Hepatocyte (in vitro differentiated cells): ENCODE results near the gene NR4A1. TPM values are rescaled to one million over a fixed set of nuclear protein-coding genes. Genes with fewer than 3 reads are reported as not detected.

Source experiments
- DNase-seq: peaks from one replicate; pipeline ENCODE4 v3.0.0-alpha.2; 2016; ENCODE audit warnings: low spot score
- H2AFZ ChIP-seq: fragments of 200-600 bp; sonication (generic); 2 replicates; pipeline ENCODE4 v1.6.0; 2016; ENCODE audit warnings: antibody characterized with exemption, mild to moderate bottlenecking
- H3K27ac ChIP-seq: fragments of 200-600 bp; sonication (generic); 2 replicates; pipeline ENCODE4 v1.5.1; 2016; ENCODE audit warnings: mild to moderate bottlenecking
- H3K27me3 ChIP-seq: fragments of 200-600 bp; sonication (generic); 2 replicates; pipeline ENCODE4 v1.6.1; 2016
- H3K36me3 ChIP-seq: fragments of 200-600 bp; sonication (generic); replicated peaks from 2 replicates; pipeline ENCODE4 v1.5.1; 2016; ENCODE audit warnings: low read depth; ENCODE audit not compliant: insufficient read depth
- H3K4me1 ChIP-seq: fragments of 200-600 bp; sonication (generic); 2 replicates; pipeline ENCODE4 v1.5.1; 2016; ENCODE audit warnings: mild to moderate bottlenecking, moderate library complexity; ENCODE audit not compliant: insufficient read depth
- H3K4me2 ChIP-seq: fragments of 200-600 bp; sonication (generic); 2 replicates; pipeline ENCODE4 v1.6.0; 2016
- H3K4me3 ChIP-seq: fragments of 200-600 bp; sonication (generic); 2 replicates; pipeline ENCODE4 v1.5.1; 2016; ENCODE audit warnings: mild to moderate bottlenecking
- H3K79me2 ChIP-seq: fragments of 200-600 bp; sonication (generic); 2 replicates; pipeline ENCODE4 v1.6.0; 2017; ENCODE audit warnings: mild to moderate bottlenecking
- H3K9me2 ChIP-seq: fragments of 200-600 bp; sonication (generic); replicated peaks from 2 replicates; pipeline ENCODE4 v1.6.0; 2017; ENCODE audit warnings: mild to moderate bottlenecking; ENCODE audit not compliant: insufficient read depth
- H3K9me3 ChIP-seq: fragments of 200-600 bp; sonication (generic); 2 replicates; pipeline ENCODE4 v1.5.1; 2016; ENCODE audit warnings: low read depth, mild to moderate bottlenecking
- H4K20me1 ChIP-seq: fragments of 200-600 bp; sonication (generic); 2 replicates; pipeline ENCODE4 v1.6.0; 2016; ENCODE audit warnings: mild to moderate bottlenecking; ENCODE audit not compliant: insufficient read depth, poor library complexity, severe bottlenecking
- EZH2 ChIP-seq: fragments of 200-600 bp; sonication (generic); IDR thresholded peaks from 2 replicates; pipeline ENCODE4 v1.6.1; 2016; ENCODE audit warnings: antibody characterized with exemption, mild to moderate bottlenecking, borderline replicate concordance
- EZH2phosphoT487 ChIP-seq: fragments of 200-600 bp; sonication (generic); IDR thresholded peaks from one replicate; pipeline ENCODE4 v1.6.1; 2018; ENCODE audit warnings: antibody characterized with exemption, mild to moderate bottlenecking, low read depth, moderate library complexity; ENCODE audit not compliant: unreplicated experiment, severe bottlenecking
- WGBS: methylation state at CpG from one replicate; pipeline ENCODE4 v1.1.6; 2016; ENCODE audit warnings: low lambda C conversion rate; ENCODE audit errors: missing lambda C conversion rate; 5-methylcytosine and 5-hydroxymethylcytosine counted together
- polyA plus RNA-seq: library from polyadenylated mRNA; unstranded; fragments of >200 nt; fragmentation: Nextera tagmentation; extraction: Ambion mirVana; gene quantifications from 2 replicates; pipeline ENCODE4 v1.2.1, GENCODE V29; 2016
- total RNA-seq: library from RNA; depleted of rRNA; stranded (reverse); fragments of >200 nt; gene quantifications from 2 replicates; pipeline ENCODE4 v1.2.3, GENCODE V29; 2014
- TF ChIP-seq, protein P1 (sequence below): fragments of 200-600 bp; sonication (generic); IDR thresholded peaks from 2 replicates; pipeline ENCODE4 v1.5.1; 2016; ENCODE audit warnings: antibody characterized with exemption, mild to moderate bottlenecking; ENCODE audit not compliant: poor library complexity

Gene NR4A1
- total and polyA plus RNA-seq, 2 experiments from 2014 or later = 39.2 to 131 TPM

GRCh38 chr12:52046859-52047258, 4.4 kb upstream of the NR4A1 start:
- DNase-seq = no peak
- Histone ChIP-seq H3K27me3 (no peaks in the 10 kb centered on the region), H3K36me3 (no peaks in the 10 kb centered on the region), H3K4me1 (peaks cover 8% of the 10 kb centered on the region), H3K4me2 (no peak overlapping the region), H2AFZ (no peak overlapping the region), H3K4me3 (no peak overlapping the region), H4K20me1 (no peaks in the 10 kb centered on the region), H3K79me2 (no peaks in the 10 kb centered on the region), H3K9me3 (no peaks in the 10 kb centered on the region), H3K9me2 (no peaks in the 10 kb centered on the region), H3K27ac (no peak overlapping the region)
- 98% methylated on average over 7 of the region's 7 CpGs for WGBS
- TF ChIP-seq EZH2 = no peak
- TF ChIP-seq, protein P1, sequence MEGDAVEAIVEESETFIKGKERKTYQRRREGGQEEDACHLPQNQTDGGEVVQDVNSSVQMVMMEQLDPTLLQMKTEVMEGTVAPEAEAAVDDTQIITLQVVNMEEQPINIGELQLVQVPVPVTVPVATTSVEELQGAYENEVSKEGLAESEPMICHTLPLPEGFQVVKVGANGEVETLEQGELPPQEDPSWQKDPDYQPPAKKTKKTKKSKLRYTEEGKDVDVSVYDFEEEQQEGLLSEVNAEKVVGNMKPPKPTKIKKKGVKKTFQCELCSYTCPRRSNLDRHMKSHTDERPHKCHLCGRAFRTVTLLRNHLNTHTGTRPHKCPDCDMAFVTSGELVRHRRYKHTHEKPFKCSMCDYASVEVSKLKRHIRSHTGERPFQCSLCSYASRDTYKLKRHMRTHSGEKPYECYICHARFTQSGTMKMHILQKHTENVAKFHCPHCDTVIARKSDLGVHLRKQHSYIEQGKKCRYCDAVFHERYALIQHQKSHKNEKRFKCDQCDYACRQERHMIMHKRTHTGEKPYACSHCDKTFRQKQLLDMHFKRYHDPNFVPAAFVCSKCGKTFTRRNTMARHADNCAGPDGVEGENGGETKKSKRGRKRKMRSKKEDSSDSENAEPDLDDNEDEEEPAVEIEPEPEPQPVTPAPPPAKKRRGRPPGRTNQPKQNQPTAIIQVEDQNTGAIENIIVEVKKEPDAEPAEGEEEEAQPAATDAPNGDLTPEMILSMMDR = no peak

DNA sequence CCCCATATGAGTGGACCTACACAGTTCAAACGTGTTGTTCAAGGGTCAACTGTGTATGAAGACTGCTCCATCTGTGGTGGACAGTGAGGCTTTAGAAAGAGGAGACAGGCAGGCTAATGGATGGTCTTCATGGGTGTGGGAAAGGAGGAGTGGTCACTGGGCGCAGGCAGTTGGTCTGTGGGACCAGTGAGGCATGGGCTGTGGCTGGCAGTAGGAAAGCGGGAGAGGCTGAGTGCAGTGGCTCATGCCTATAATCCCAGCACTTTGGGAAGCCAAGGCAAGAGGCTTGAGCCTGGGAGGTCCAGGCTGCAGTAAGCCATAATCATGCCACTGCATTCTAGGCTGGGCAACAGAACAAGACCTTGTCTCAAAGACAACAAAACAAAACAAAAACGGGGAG, 2.0 kb upstream of the NR4A1 start:
- Histone ChIP-seq H2AFZ (no peak overlapping the region), H3K4me1 (peaks cover 8% of the 10 kb centered on the region), H4K20me1 (peaks cover 7% of the 10 kb centered on the region), H3K4me3 (no peak overlapping the region), H3K27me3 (no peaks in the 10 kb centered on the region), H3K4me2 (no peak overlapping the region), H3K36me3 (no peaks in the 10 kb centered on the region), H3K9me3 (no peaks in the 10 kb centered on the region), H3K27ac (no peak overlapping the region), H3K9me2 (no peaks in the 10 kb centered on the region), H3K79me2 (no peaks in the 10 kb centered on the region)
- TF ChIP-seq EZH2phosphoT487 = no peak
- TF ChIP-seq, protein P1 = no peak
- TF ChIP-seq EZH2 = no peak
- no peak for DNase-seq
- WGBS = 83% methylated on average over 4 of the region's 4 CpGs

DNA sequence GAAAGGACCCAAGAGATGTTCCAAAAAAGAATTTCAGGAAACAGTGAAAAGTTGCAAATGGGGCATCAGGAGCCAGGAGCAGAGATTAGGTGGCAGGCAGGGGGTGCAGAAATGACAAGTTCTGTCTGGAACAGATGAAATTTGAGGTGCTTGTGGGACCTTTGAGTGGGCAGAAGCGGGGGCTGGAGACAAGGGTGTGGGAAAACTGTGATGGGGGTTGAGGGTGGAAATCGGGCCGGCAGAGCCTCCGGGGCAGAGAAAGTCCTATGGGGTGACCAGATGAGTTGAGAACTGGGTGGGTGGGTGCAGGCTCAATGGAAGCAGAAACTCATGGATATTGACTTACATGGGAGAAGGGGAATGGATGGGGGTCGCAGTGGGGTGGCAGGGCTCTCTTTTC, 1.6 kb upstream of the NR4A1 start:
- Histone ChIP-seq H3K4me1 (peaks cover 8% of the 10 kb centered on the region), H3K36me3 (no peaks in the 10 kb centered on the region), H3K4me2 (peak overlapping the region; percentile 81), H3K79me2 (no peaks in the 10 kb centered on the region), H3K9me3 (no peaks in the 10 kb centered on the region), H4K20me1 (peaks cover 7% of the 10 kb centered on the region), H3K4me3 (no peak overlapping the region), H2AFZ (no peak overlapping the region), H3K27ac (no peak overlapping the region), H3K27me3 (no peaks in the 10 kb centered on the region), H3K9me2 (no peaks in the 10 kb centered on the region)
- WGBS = 90% methylated on average over 3 of the region's 5 CpGs
- TF ChIP-seq, protein P1 = no peak
- TF ChIP-seq EZH2phosphoT487 (no peak), EZH2 (no peak)
- DNase-seq = no peak

DNA sequence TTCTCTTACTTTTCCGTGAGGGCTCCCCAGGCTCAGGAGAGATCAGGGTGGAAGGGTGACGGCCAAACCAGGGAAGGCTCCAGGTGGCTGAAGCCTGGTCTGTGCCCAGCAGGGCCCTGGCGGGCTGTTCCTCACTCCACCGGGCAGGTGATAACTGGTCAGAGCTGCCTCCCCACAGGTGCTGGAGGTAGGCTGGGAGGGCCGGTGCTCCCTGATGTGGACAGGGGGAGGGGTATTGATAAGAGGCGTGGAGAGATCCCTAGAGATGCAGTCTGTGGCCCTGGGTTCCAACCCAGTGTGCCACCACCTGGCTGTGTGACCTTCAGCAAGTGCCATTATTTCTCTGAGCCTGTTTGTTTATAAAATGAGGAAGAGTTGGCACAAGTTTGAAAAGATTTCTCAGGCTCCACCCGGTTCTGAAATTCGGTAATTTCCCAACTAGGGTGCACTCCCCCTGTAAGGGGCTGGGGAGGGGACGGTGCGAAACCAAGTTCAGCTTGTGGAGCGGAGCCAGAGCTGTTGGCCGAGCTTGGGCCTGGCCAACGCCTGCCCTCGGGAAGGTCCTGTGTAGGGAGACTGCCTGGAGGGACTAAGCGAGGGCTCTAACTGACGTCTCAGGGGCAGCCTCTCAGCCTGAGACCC, 1.0 kb upstream of the NR4A1 start:
- Histone ChIP-seq H2AFZ (peak overlapping the region; percentile 22), H4K20me1 (peaks cover 7% of the 10 kb centered on the region), H3K4me1 (peaks cover 8% of the 10 kb centered on the region), H3K4me3 (peak overlapping the region; percentile 32), H3K9me3 (no peaks in the 10 kb centered on the region), H3K79me2 (no peaks in the 10 kb centered on the region), H3K9me2 (no peaks in the 10 kb centered on the region), H3K36me3 (no peaks in the 10 kb centered on the region), H3K27ac (peak overlapping the region; percentile 91), H3K27me3 (no peaks in the 10 kb centered on the region), H3K4me2 (peak overlapping the region; percentile 81)
- DNase-seq = peak; percentile 47
- no peak for TF ChIP-seq EZH2phosphoT487
- no peak for TF ChIP-seq EZH2
- TF ChIP-seq, protein P1 = no peak
- 28% methylated on average over 16 of the region's 16 CpGs for WGBS
